HL-60 (cell line): ENCODE results near the gene HPN.

Experiments
- DNase-seq, 2 experiments: peaks; one replicate each; pipeline ENCODE4 v3.0.0-alpha.2; 2010 to 2020; ENCODE audit warnings: low read depth in 1 of 2, low spot score in 1 of 2
- H3K27ac ChIP-seq: fragments of 250-450 bp; sonication (Bioruptor Pico); replicated peaks from 2 replicates; pipeline ENCODE4 v1.5.1; 2020; ENCODE audit warnings: mild to moderate bottlenecking, moderate library complexity
- H3K27me3 ChIP-seq: fragments of 250-450 bp; sonication (Bioruptor Pico); 2 replicates; pipeline ENCODE4 v1.5.1; 2021; ENCODE audit warnings: mild to moderate bottlenecking, moderate library complexity; ENCODE audit not compliant: insufficient read depth, poor library complexity, severe bottlenecking
- H3K4me3 ChIP-seq: replicated peaks from 2 replicates; pipeline ENCODE4 v1.5.1; 2011; ENCODE audit warnings: mild to moderate bottlenecking, control low read depth, low read length; ENCODE audit not compliant: insufficient read depth
- CTCF ChIP-seq: IDR thresholded peaks from one replicate; pipeline ENCODE4 v1.5.1; 2011; ENCODE audit warnings: low read length, control low read depth, inconsistent platforms; ENCODE audit not compliant: insufficient read depth
- GABPA ChIP-seq: IDR thresholded peaks from 2 replicates; pipeline ENCODE4 v1.6.1; 2012; ENCODE audit warnings: low read depth
- POLR2AphosphoS5 ChIP-seq: IDR thresholded peaks from 2 replicates; pipeline ENCODE4 v1.6.1; 2012; ENCODE audit warnings: low read depth
- REST ChIP-seq: IDR thresholded peaks from 2 replicates; pipeline ENCODE4 v1.6.1; 2012; ENCODE audit warnings: low read depth; ENCODE audit not compliant: insufficient replicate concordance
- SPI1 ChIP-seq: IDR thresholded peaks from 2 replicates; pipeline ENCODE4 v1.6.1; 2012; ENCODE audit warnings: low read depth, mild to moderate bottlenecking, borderline replicate concordance

HPN gene

GRCh38 chr19:34999498-35000337 is 41.8 kb upstream of the HPN start, which contains the start of gene GRAMD1A:
TSS of gene GRAMD1A (plus strand) at chr19:35000323. CDS start at chr19:35000479, 156 bp downstream.
- Histone ChIP-seq H3K27me3 (no peaks in the 10 kb centered on the region), H3K4me3 (peak within 1 kb of the TSS; percentile 88), H3K27ac (peak within 1 kb of the TSS; percentile 86)
- no peak for TF ChIP-seq GABPA
- TF ChIP-seq POLR2AphosphoS5 = no peak; the same call in 1 of the 2 replicates
- no peak for TF ChIP-seq REST
- no peak for TF ChIP-seq CTCF
- no peak for TF ChIP-seq SPI1
- DNase-seq = peak; percentile 61 to 78

GRCh38 chr19:35000338-35000646 is 41.2 kb upstream of the HPN start:
- TF ChIP-seq REST = no peak
- no peak for TF ChIP-seq GABPA
- TF ChIP-seq SPI1 = no peak
- TF ChIP-seq POLR2AphosphoS5 = no peak
- TF ChIP-seq CTCF = no peak
- H3K27me3 ChIP-seq = no peaks in the 10 kb centered on the region
- DNase-seq = peak in 1 of 2 experiments; percentile 69
- peak overlapping the region; percentile 88 for H3K4me3 ChIP-seq
- H3K27ac ChIP-seq = peak overlapping the region; percentile 86

GRCh38 chr19:35000647-35001501 is 40.6 kb upstream of the HPN start:
- Histone ChIP-seq H3K4me3 (peak overlapping the region; percentile 88), H3K27me3 (no peaks in the 10 kb centered on the region), H3K27ac (peak overlapping the region; percentile 86)
- DNase-seq = peak; percentile 54 to 60
- TF ChIP-seq CTCF = no peak
- TF ChIP-seq GABPA = no peak
- TF ChIP-seq POLR2AphosphoS5 = peak; percentile 49; the same call in 1 of the 2 replicates
- peak; percentile 12 for TF ChIP-seq REST
- TF ChIP-seq SPI1 = no peak
